GM12878 (cell line): ENCODE data around the gene PPP6R2. TPM values are rescaled to one million over a fixed set of nuclear protein-coding genes. Genes with fewer than 3 reads are reported as not detected.

Experiments used
- ATAC-seq: fragments of 200-7000 bp; cut with Tn5 transposase; 3 replicates; pipeline ENCODE4 v1.9.1; 2020; ENCODE audit warnings: mild to moderate bottlenecking, moderate library complexity
- BruUV-seq: library from RNA; stranded (reverse); fragments of 400-500 nt; replicated peaks from 2 replicates; lab custom pipeline; 2021; lab: Mats Ljungman, UMichigan
- CTCF ChIA-PET: fragments of 300-600 bp; sonication (Branson Sonifier 250); formaldehyde crosslinking; extraction: SDS; loops from one replicate; lab custom pipeline; 2021; ENCODE audit warnings: inconsistent platforms; lab: Yijun Ruan, JAX
- POLR2A ChIA-PET: fragments of 350-600 bp; formaldehyde crosslinking; extraction: SDS; loops from one replicate; lab custom pipeline; 2021; ENCODE audit warnings: inconsistent platforms; lab: Charles Lee
- RAD21 ChIA-PET: fragments of 300-600 bp; sonication (Branson Sonifier 250); formaldehyde crosslinking; loops from one replicate; lab custom pipeline; 2023; ENCODE audit warnings: antibody characterized with exemption; ENCODE audit not compliant: unreplicated experiment; lab: Charles Lee
- SMC1A ChIA-PET: fragments of 300-600 bp; sonication (Branson Sonifier 250); formaldehyde crosslinking; loops from one replicate; lab custom pipeline; 2023; ENCODE audit not compliant: unreplicated experiment, uncharacterized antibody; lab: Charles Lee
- DNase-seq: peaks from one replicate; pipeline ENCODE4 v3.0.0-alpha.2; 2011; ENCODE audit warnings: low read depth, low spot score
- FAIRE-seq: peaks from 3 replicates; lab custom pipeline; 2011; peaks lifted over from hg19 to GRCh38; lab: Jason Lieb, UNC
- H2AFZ ChIP-seq: 2 replicates; pipeline ENCODE4 v1.6.0; 2011; ENCODE audit warnings: low read depth, low read length, control low read depth; ENCODE audit not compliant: control insufficient read depth
- H3K27ac ChIP-seq: 2 replicates; pipeline ENCODE4 v1.5.1; 2011; ENCODE audit warnings: control low read depth; ENCODE audit not compliant: control insufficient read depth, insufficient read depth
- H3K27me3 ChIP-seq, 2 experiments: replicated peaks in 1 of 2; 2 replicates each; pipeline versions ENCODE4 v1.6.0 to v1.6.1; 2011; ENCODE audit warnings: low read length in 1 of 2; ENCODE audit not compliant: control insufficient read depth in 2 of 2, insufficient read depth in 2 of 2
- H3K36me3 ChIP-seq, 2 experiments: 2 replicates each; pipeline ENCODE4 v1.5.1; 2011; ENCODE audit warnings: low read length in 1 of 2; ENCODE audit not compliant: control insufficient read depth in 2 of 2, insufficient read depth in 2 of 2
- H3K4me1 ChIP-seq: 2 replicates; pipeline ENCODE4 v1.6.1; 2011; ENCODE audit warnings: mild to moderate bottlenecking, low read length, moderate library complexity, mixed read lengths; ENCODE audit not compliant: control insufficient read depth, insufficient read depth
- H3K4me2 ChIP-seq: 2 replicates; pipeline ENCODE4 v1.6.0; 2011; ENCODE audit warnings: control low read depth; ENCODE audit not compliant: control insufficient read depth, insufficient read depth
- H3K4me3 ChIP-seq: fragments of 200-600 bp; sonication (generic); 2 replicates; pipeline ENCODE4 v1.5.1; 2016
- H3K79me2 ChIP-seq: 2 replicates; pipeline ENCODE4 v1.6.0; 2011; ENCODE audit warnings: low read length; ENCODE audit not compliant: control insufficient read depth, insufficient read depth
- H3K9ac ChIP-seq: 2 replicates; pipeline ENCODE4 v1.8.0; 2011; ENCODE audit warnings: low read length, control low read depth, mixed read lengths; ENCODE audit not compliant: control insufficient read depth, insufficient read depth
- H3K9me3 ChIP-seq: replicated peaks from 3 replicates; pipeline ENCODE4 v1.5.1; 2011; ENCODE audit warnings: mild to moderate bottlenecking, low read length; ENCODE audit not compliant: control insufficient read depth, insufficient read depth
- H4K20me1 ChIP-seq: 2 replicates; pipeline ENCODE4 v1.6.0; 2011; ENCODE audit not compliant: control insufficient read depth, insufficient read depth
- BCL11A ChIP-seq: IDR thresholded peaks from 2 replicates; pipeline ENCODE4 v1.6.1; 2011; ENCODE audit warnings: low read depth, low read length
- BRCA1 ChIP-seq: IDR thresholded peaks from 2 replicates; pipeline ENCODE4 v1.6.1; 2011; ENCODE audit warnings: low read depth, low read length, improper control_type of control experiment
- CHD2 ChIP-seq: IDR thresholded peaks from 2 replicates; pipeline ENCODE4 v1.6.1; 2011; ENCODE audit warnings: low read depth, low read length, improper control_type of control experiment, borderline replicate concordance
- CREM ChIP-seq: IDR thresholded peaks from 2 replicates; pipeline ENCODE4 v1.6.1; 2014; ENCODE audit warnings: antibody characterized with exemption, low read depth
- ESRRA ChIP-seq: IDR thresholded peaks from 2 replicates; pipeline ENCODE4 v1.6.1; 2012; ENCODE audit warnings: mild to moderate bottlenecking, low read length, improper control_type of control experiment
- GABPA ChIP-seq: IDR thresholded peaks from 2 replicates; pipeline ENCODE4 v1.6.1; 2014; ENCODE audit warnings: antibody characterized with exemption, low read depth, mild to moderate bottlenecking, inconsistent platforms
- HCFC1 ChIP-seq: fragments of 150-350 bp; IDR thresholded peaks from 2 replicates; pipeline ENCODE4 v1.6.1; 2014; ENCODE audit warnings: low read length
- HDAC6 ChIP-seq: fragments of 200-600 bp; sonication (generic); IDR thresholded peaks from one replicate; pipeline ENCODE4 v1.8.0; 2017; ENCODE audit warnings: antibody characterized with exemption; ENCODE audit not compliant: unreplicated experiment
- NFYA ChIP-seq: IDR thresholded peaks from 2 replicates; pipeline ENCODE4 v1.6.1; 2011; ENCODE audit warnings: low read depth, mild to moderate bottlenecking, low read length, improper control_type of control experiment, borderline replicate concordance
- PAX8 ChIP-seq: fragments of 450-650 bp; IDR thresholded peaks from 2 replicates; pipeline ENCODE4 v1.6.1; 2017; ENCODE audit warnings: mild to moderate bottlenecking, moderate library complexity
- RAD51 ChIP-seq: fragments of 450-650 bp; IDR thresholded peaks from 2 replicates; pipeline ENCODE4 v1.6.1; 2016; ENCODE audit warnings: moderate library complexity, mild to moderate bottlenecking, inconsistent platforms
- RCOR1 ChIP-seq: conservative IDR thresholded peaks from 2 replicates; pipeline ENCODE4 v1.6.1; 2012; ENCODE audit warnings: low read depth, low read length, improper control_type of control experiment
- SIN3A ChIP-seq: IDR thresholded peaks from 2 replicates; pipeline ENCODE4 v1.6.1; 2012; ENCODE audit warnings: low read depth, low read length, improper control_type of control experiment
- SP1 ChIP-seq: IDR thresholded peaks from one replicate; pipeline ENCODE4 v1.6.1; 2011; ENCODE audit warnings: low read depth, low read length
- SREBF1 ChIP-seq: IDR thresholded peaks from 2 replicates; pipeline ENCODE4 v1.6.1; 2012; ENCODE audit warnings: mild to moderate bottlenecking, low read length
- STAT1 ChIP-seq: fragments of 450-650 bp; conservative IDR thresholded peaks from 2 replicates; pipeline ENCODE4 v1.6.1; 2014; ENCODE audit warnings: antibody characterized with exemption, mild to moderate bottlenecking
- TAF1 ChIP-seq: IDR thresholded peaks from 2 replicates; pipeline ENCODE4 v1.6.1; 2011; ENCODE audit warnings: mild to moderate bottlenecking, low read depth, low read length, borderline replicate concordance
- WRNIP1 ChIP-seq: IDR thresholded peaks from 2 replicates; pipeline ENCODE4 v1.6.1; 2011; ENCODE audit warnings: low read depth, low read length, improper control_type of control experiment, borderline replicate concordance
- ZNF384 ChIP-seq: IDR thresholded peaks from 2 replicates; pipeline ENCODE4 v1.6.1; 2012; ENCODE audit warnings: low read depth, mild to moderate bottlenecking, low read length, improper control_type of control experiment, borderline replicate concordance
- WGBS: methylation state at CpG from one replicate; pipeline ENCODE4 v1.1.6; 2016; ENCODE audit warnings: low lambda C conversion rate; ENCODE audit not compliant: insufficient replicate concordance, insufficient coverage; ENCODE audit errors: missing lambda C conversion rate; 5-methylcytosine and 5-hydroxymethylcytosine counted together
- in situ Hi-C: fragments of 300-500 bp; cut with MboI; formaldehyde crosslinking; loops from 9 replicates; pipeline ENCODE4 v1.14.3; 2018; ENCODE audit warnings: mixed read lengths
- intact Hi-C: fragments of 100-400 bp; cut with micrococcal nuclease; formaldehyde crosslinking; loops from one replicate; pipeline ENCODE4 v1.14.2; 2022; ENCODE audit not compliant: unreplicated experiment
- polyA plus RNA-seq, 11 experiments: library from polyadenylated mRNA; depleted of rRNA in 4 of 11; unstranded in 6 of 11; stranded (reverse) in 5 of 11; fragments of >200 nt; fragmentation: Nextera tagmentation in 4 of 11; fragmentation: Illumina TruSeq in 1 of 11; extraction: Ambion mirVana in 4 of 11; extraction: Trizol in 1 of 11; gene quantifications; 1 replicate in 1 of 11; 2 replicates in 10 of 11; pipeline versions ENCODE4 v1.2.1 to v1.2.3, GENCODE V29; 2011 to 2016; ENCODE audit warnings: inconsistent platforms in 2 of 11, missing spikeins in 2 of 11, low read depth in 1 of 11
- total RNA-seq, 4 experiments: library from RNA; depleted of rRNA in 3 of 4; stranded (reverse); fragments of >200 nt in 3 of 4; fragmentation: Illumina TruSeq in 1 of 4; extraction: Trizol in 1 of 4; gene quantifications; 2 replicates each; pipeline versions ENCODE4 v1.2.1 to v1.2.3, GENCODE V29; 2013 to 2021
- TF ChIP-seq, protein P1 (sequence below): fragments of 450-650 bp; IDR thresholded peaks from 2 replicates; pipeline ENCODE4 v1.6.1; 2017; ENCODE audit warnings: mild to moderate bottlenecking

The PPP6R2 gene
- total and polyA plus RNA-seq, 10 of the 15 experiments (the other 5 are each of a cell fraction or from before 2014, with no cell fraction given), result 0.29 to 52.6 (median 25.4) TPM

DNA sequence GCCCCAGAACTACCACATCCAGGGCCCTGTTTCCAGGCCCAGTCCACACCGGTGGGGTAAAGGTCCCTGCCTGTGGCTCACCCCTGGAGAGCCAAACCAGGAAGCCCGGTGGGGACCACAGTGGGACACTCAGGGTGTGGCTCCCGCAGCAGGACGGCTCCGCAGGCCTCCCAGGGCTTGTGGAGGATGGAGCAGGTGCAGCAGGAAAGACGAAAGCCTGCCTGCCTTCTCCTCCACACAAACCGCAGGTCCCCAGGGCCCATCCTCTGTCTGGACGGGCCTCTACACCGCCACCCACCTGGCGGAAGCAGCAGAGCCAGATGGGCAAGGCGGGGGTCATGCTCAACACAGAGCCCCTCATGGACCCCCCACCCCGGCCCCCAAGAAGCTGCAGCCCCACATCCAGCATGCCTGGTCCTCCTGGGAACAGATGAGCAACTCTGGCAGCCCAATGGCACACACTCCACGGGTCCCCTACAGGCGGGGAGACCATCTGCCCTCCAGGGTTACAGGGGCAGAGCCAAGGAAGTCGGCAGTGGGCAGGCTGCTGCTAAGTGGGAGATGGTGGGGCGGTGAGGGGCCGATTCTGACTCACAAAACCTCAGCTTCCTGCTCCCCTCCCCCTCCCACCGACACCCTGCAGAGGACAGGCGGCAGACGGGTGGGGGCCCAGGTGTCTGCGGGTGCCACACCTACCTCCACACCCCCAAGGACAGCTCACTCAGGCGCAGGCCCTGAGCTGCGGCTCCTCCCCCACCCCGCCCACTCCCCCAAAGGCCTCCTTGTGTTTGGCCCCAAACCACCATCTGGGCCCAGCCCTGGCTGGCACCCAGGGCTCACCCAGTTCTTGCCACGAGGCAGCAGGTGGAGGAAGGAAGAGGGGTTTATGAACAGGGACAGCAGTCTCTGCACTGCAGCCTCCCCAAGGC lies 126.5 kb downstream of the PPP6R2 start:
- peaks cover 48% of the 10 kb centered on the region for H3K4me1 ChIP-seq
- intact Hi-C loops (loop anchor here (10.0 kb wide), 1 partner anchor 225 kb away; the partner anchor contains the start of gene TUBGCP6), in situ Hi-C loops (no loop called here)
- peaks cover 8 to 28% of the 10 kb centered on the region in 2 experiments; a peak in 3 of 4 replicates for H3K36me3 ChIP-seq
- FAIRE-seq (peak; percentile 97), DNase-seq (peak; percentile 87), ATAC-seq (peak; percentile 81)
- SMC1A ChIA-PET, result interaction anchor here (0.6 to 1.9 kb wide), 5 partner anchors 56 to 224 kb away, joined by 3 to 4 read pairs (median 3); partner anchors contain the start of gene SCO2
- RAD21 ChIA-PET, result interaction anchor here (0.7 to 1.8 kb wide), 8 partner anchors 15 to 227 kb away, joined by 3 to 8 read pairs (median 3); partner anchors contain the start of genes LMF2, NCAPH2 and SCO2
- peak overlapping the region; percentile 10; the same call in 1 of the 2 replicates for H2AFZ ChIP-seq
- peak overlapping the region; percentile 92 for H3K27ac ChIP-seq
- peak overlapping the region; percentile 99 for H3K4me2 ChIP-seq
- no peaks in the 10 kb centered on the region for H3K9me3 ChIP-seq
- under 1% methylated on average over 22 of the region's 25 CpGs for WGBS
- peak overlapping the region; percentile 64 for H3K9ac ChIP-seq
- POLR2A ChIA-PET, result interaction anchor here (0.6 to 2.1 kb wide), 4 partner anchors 11 to 79 kb away, joined by 3 to 10 read pairs (median 6); partner anchors contain the start of genes LMF2, NCAPH2 and SCO2
- no peaks in the 10 kb centered on the region for H3K27me3 ChIP-seq
- CTCF ChIA-PET, result interaction anchor here (0.7 to 3.3 kb wide), 14 partner anchors 10 to 218 kb away, joined by 3 to 19 read pairs (median 4); partner anchors contain the start of genes HDAC10, MIOX and SCO2
- no TSS peak for BruUV-seq
- H3K4me3 ChIP-seq, result peak overlapping the region; percentile 56
- H3K79me2 ChIP-seq, result peaks cover 55% of the 10 kb centered on the region
- H4K20me1 ChIP-seq, result no peaks in the 10 kb centered on the region
- no peak for TF ChIP-seq ZNF384
- TF ChIP-seq RCOR1, result no peak
- no peak for TF ChIP-seq HDAC6
- no peak for TF ChIP-seq PAX8
- peak; percentile 67; the same call in 1 of the 2 replicates for TF ChIP-seq BCL11A
- TF ChIP-seq, protein P1, sequence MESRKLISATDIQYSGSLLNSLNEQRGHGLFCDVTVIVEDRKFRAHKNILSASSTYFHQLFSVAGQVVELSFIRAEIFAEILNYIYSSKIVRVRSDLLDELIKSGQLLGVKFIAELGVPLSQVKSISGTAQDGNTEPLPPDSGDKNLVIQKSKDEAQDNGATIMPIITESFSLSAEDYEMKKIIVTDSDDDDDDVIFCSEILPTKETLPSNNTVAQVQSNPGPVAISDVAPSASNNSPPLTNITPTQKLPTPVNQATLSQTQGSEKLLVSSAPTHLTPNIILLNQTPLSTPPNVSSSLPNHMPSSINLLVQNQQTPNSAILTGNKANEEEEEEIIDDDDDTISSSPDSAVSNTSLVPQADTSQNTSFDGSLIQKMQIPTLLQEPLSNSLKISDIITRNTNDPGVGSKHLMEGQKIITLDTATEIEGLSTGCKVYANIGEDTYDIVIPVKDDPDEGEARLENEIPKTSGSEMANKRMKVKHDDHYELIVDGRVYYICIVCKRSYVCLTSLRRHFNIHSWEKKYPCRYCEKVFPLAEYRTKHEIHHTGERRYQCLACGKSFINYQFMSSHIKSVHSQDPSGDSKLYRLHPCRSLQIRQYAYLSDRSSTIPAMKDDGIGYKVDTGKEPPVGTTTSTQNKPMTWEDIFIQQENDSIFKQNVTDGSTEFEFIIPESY, result no peak
- TF ChIP-seq ESRRA, result no peak
- TF ChIP-seq NFYA, result no peak
- TF ChIP-seq SREBF1, result no peak
- TF ChIP-seq TAF1, result no peak
- TF ChIP-seq WRNIP1, result no peak
- peak; percentile 78; the same call in 1 of the 2 replicates for TF ChIP-seq CREM
- no peak for TF ChIP-seq RAD51
- peak; percentile 87 for TF ChIP-seq CHD2
- no peak for TF ChIP-seq GABPA
- TF ChIP-seq BRCA1, result no peak
- no peak for TF ChIP-seq STAT1
- TF ChIP-seq SP1, result peak; percentile 74
- no peak; the same call in 1 of the 2 replicates for TF ChIP-seq SIN3A
- no peak; the same call in 1 of the 2 replicates for TF ChIP-seq HCFC1
